NCI-H146 treated with DMSO at 0.1 percent for 48 hours (cell line): ENCODE measurements around the gene IWS1.

Experiments used
- DNase-seq: peaks from one replicate; lab custom pipeline; 2025; ENCODE audit not compliant: unreplicated experiment; lab: John Stamatoyannopoulos, UW

Gene IWS1

DNA sequence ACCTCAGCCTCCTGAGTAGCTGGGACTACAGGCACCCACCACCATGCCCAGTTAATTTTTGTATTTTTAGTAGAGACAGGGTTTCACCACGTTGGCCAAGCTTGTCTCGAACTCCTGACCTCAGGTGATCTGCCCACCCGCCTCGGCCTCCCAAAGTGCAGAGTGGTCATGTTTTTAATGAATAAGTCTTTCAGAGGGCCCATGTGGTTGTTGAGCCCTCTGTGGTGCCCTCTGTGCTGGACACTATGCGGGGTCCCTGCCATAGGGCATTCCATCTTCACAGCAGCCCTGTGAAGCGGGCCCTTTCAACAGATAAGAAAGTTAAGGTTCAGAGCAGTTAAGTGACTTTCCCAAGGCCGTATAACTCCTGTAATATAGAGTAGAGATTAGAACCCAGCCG lies 35.1 kb upstream of the IWS1 start:
- DNase-seq = no peak

DNA sequence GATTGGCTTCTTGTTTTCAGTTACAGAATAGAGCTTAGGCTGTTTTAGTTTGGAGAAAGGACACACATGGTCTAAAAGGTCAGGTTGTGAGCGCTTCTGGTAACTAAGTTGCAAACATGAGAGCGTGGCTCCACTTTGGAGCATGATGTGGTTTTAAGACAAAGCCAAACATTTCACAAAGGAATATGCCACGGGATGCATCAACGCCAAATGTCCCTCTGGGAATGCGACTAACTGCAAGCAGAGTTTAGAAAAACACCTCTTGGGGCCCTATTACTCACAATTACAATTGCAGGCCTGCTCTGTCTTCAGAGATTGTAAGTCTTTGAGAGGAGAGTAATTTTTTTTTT lies 34.6 kb upstream of the IWS1 start:
- DNase-seq = no peak

DNA sequence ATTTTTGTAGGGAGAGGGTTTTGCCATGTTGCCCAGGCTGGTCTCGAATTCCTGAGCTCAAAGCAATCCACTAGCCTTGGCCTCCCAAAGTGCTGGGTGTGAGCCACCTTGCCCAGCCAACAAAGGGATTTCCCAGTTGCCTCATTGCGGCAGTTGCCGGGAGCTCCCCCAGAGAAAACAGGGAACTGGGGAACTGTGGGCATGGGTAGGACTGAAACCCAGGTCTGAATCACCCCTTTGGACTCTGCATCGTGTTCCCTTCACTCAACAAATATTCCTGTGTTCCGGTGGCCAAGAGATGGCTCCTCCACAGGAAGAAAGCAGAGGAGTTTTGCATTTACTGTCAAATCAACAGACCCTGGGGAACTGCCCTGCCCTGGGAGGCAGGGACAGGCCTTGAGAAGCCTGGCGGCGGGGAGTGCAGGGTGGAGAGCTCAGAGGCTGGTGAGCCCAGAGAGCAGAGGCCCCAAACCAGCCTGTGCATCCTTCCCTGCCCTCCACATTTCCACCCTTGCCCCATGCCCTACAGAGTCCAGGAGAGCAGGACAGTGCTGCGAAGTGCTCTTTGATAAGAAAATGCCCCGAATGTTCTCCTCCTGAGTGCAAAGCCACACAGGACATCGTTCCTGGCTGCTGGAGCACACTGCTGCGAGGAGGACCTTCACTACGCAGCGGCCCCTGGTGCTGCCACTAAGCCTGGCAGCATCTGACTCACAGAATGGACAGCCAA lies 34.1 kb upstream of the IWS1 start:
- DNase-seq = no peak

- no peak for DNase-seq
These were observed 33.2 kb upstream of the IWS1 start for GRCh38 chr2:127559454-127559853.

- DNase-seq = no peak
These were observed 32.6 kb upstream of the IWS1 start for GRCh38 chr2:127558911-127559310.

DNA sequence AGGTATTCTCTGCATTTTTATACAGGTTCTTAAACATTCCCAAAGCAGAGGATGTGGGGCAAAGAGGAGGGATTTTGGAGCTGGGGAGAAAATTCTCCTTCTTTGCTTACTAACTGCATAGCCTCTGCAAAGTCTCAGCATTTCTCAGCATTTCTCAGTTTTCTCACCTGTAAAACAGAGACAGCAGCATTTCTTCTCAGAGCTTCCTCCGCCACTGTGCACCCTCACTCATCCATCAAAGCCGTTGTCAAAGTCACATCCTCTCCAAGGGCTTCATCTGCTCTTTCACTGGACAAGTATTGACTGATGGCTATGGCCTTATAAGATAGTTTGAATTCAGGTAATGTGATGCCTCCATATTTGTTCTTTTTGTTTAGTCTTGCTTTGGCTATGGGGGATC lies 26.6 kb upstream of the IWS1 start:
- no peak for DNase-seq

- DNase-seq = no peak
These were observed 26.0 kb upstream of the IWS1 start for GRCh38 chr2:127552336-127552735.

- DNase-seq = no peak
These were observed 25.1 kb upstream of the IWS1 start for GRCh38 chr2:127551221-127551930.

DNA sequence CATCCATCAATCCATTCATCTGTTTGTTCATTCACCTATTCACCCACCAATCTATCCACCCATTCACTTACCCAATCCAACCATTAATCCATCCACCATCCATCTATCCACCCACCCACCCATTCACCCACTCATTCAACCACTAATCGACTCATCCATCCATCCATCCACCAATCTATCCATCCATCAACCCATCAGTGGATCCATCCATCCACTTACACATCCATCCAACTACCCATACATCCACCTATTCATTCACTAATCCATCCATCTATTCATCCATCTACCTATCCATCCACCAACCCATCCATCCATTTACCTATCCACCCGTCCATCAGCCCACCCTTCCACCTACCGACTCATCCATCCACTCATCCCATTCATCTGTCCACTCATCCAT lies 20.5 kb upstream of the IWS1 start:
- no peak for DNase-seq

DNA sequence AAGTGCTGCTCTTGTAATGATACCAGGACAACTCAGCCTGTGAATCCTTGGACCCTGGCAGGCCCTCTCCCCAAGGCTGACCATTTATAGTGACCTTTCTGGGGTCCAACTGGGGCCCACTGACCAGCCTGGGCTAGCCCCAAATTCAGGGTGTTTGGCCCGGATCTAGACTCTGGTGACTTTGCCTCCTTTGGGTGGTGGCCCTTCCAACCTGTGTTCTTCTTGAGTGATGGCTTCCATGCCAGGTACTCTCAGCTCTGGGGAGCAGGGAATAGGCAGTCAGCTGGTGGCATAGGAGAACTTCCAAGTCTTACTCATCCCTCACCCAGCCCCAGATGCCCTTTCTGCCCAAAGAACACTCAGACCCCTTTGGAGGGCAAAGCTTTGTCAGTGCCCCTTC lies 19.5 kb upstream of the IWS1 start:
- no peak for DNase-seq

DNA sequence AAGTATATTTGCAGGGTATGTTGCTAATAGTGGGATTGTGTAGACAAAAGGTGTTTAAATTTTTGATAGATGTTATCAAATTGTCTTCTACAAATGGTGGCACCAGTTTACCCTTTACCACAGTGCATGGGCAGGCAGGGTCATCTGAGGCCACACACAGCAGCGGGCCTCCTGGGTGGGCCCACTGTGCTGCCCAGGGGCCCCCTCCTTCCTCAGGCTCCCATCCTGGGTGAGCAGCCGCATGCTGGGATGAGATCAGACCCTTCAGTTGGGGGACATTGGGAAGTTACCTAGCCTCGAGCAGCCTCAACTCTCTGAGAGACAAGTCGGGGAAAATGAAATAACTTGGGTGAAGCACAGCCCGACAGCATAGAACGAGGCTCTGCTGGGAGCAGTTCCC lies 18.9 kb upstream of the IWS1 start:
- DNase-seq = no peak

- peak; percentile 15 for DNase-seq
These were observed 16.8 kb upstream of the IWS1 start for GRCh38 chr2:127543013-127543501.

DNA sequence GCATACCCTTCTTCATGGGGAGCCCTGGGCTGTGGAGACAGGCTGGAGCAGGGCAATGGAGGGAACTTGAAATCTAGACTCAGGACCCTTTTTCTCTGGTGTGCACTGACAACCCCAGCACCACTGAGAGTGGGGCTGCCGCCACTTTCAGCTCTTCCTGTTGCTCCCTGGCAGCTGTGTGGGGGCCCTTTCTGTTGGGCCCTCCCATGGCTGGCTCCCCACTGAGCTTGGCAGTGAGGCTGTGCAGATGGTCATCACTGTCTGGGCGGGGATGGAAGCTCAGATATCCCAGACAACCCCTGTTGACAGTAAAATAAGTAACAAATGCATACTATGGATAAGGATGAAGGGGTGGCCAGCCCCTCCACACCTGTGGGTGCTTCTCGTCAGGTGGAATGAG lies 15.9 kb upstream of the IWS1 start:
- DNase-seq = peak; percentile 27

- no peak for DNase-seq
These were observed 15.5 kb upstream of the IWS1 start for GRCh38 chr2:127541809-127542208.

DNA sequence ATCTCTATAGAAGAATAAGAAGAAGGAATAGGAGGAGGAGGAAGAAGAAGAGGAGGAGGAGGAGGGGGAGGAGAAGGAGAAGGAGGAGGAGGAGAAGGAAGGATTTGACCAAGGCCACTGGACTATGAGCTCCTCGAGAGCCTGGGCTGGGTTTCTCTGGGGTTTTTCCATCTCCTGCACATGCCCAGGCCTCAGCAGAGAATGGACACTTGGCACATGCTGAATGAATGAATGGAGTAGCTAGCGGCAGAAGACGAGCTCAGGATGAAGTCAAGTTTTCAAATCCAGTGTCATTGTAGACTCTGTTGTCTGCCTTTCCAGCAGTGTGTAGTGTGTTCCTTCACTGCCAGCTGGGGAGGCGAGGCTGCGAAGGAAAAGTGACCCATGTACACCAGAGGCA lies 11.4 kb upstream of the IWS1 start:
- DNase-seq = no peak

- DNase-seq = no peak
These were observed 10.6 kb upstream of the IWS1 start for GRCh38 chr2:127536707-127537541.

- DNase-seq = peak; percentile 50
These were observed 9.6 kb upstream of the IWS1 start for GRCh38 chr2:127535918-127536317.

- peak; percentile 94 for DNase-seq
These were observed 9.2 kb upstream of the IWS1 start, which contains the start of gene MYO7B for GRCh38 chr2:127535422-127535901. TSS of gene MYO7B (plus strand) at chr2:127535683. CDS start at chr2:127559723, 24,040 bp downstream.

GRCh38 chr2:127532296-127532695 lies 6.0 kb upstream of the IWS1 start:
- no peak for DNase-seq

- DNase-seq = no peak
These were observed 4.9 kb upstream of the IWS1 start for GRCh38 chr2:127531221-127531648.
